T follicular helper cell (primary cell): ENCODE data around the gene WNT9A.

Source experiments
- DNase-seq: peaks from one replicate; pipeline ENCODE4 v3.0.0-alpha.2; 2020; ENCODE audit warnings: low read depth

WNT9A gene

DNA sequence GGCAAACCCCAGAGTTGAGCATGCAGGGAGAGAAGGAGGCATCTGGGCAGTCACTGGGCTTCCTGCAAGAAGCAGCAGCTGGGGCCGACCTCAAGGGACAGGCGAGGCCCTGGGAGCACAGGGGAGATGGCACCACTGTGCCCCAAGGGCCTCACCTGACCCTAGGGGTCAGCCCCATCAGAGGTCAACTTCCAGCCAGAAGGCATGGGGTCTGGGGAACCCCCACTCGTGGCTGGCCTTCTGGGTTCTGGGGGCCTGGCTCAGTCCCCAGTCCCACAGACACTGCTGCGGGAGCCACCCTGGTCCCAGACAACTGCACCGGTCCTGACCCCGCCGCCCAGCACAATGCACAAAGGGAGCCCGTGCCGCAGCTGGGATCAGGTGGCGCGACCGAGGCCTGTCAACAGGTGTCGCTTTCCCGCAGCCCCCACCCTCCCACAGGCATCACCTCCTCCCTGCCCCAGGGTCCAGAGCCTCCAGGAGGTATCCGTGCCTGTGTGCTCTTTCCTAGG, 6.2 kb downstream of the WNT9A start:
- no peak for DNase-seq

- DNase-seq, result no peak
Measured at GRCh38 chr1:227940791-227941241, 6.9 kb downstream of the WNT9A start.

DNA sequence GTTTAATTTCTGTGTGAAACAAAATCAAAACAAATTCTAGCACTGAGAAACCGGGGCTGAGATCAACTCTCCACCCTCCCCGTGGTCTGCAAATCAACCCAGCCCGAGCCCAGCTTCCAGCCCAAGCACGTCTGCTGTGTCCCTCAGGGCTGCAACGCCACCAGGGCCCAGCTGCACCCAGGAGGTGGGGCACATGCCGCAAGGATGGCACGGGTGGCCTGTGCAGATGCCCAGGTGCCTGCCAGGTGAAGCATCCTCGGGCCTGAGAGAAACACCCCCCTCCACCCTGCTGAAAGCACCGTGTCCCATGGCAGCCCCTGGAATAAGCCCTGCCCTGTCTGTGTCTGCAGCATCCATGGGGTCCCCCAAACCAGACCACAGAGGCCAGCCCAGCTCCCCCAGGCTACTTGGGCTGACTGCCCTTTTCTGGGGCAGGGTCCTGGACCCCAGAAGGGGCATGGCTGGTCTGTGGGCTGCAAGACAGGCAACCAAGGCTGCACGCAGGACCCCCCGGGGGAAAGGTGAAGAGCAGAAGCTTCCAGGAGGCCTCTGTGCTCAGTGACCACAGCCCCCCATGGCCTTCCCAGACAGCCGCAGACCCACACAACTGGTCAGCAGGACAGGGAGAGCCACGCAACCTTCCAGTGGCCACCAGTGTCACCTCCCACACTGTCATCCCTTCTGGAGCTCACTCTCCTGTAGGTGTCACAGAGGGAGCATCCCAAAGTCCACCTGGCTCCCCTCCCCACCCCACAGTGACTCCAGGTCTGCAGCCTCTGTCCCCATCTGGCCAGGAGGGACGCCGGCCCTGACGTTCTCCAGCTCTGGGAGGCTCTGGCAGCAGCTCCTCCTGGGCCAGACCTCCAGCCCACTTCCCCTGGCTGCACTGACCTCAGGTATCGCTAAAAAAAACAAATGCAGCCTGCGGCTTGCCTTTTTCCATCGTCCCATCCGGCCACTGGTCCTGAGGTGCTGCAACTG, 7.7 kb downstream of the WNT9A start:
- no peak for DNase-seq

DNA sequence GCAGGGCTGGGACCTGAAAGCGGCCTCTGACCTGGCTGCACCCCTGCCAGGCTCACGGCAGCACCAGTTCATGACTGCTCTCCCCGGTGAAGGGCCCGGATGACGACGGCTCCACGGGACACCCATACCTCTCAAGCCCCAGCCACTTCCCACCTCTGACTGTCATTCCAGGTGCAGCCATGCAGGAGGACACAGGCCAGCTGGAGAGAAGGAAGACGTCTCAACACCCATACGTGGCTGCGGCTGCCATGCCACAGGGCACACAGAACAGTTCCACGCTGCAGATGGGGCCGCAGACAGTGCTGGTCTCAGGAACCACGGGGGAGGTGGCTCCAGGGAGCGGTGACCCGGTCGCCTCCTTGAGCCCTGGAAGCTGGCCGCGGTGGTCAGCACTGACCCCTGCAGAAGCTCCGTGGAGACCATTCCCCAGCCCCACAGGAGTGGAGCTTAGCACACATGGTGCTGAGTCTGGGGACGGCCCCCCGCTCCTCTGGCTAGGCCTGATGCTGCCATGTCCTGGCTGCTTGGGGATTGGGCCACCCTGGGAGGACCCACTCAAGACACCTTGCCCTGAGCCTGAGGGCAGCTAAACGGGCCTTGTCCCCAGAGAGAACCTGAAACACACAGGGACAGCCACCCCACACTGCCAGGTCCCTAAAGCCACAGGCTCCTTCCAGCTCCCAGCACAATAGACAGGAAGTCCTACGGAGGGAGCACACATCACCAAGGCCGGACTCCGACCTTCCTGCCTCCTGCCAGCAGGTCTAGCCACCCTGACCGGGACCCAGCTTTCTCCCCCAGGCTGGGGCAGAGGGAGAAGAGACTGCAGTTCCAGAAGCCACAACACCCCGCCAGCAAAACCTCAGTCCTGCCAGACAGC, 8.6 kb downstream of the WNT9A start:
- no peak for DNase-seq

DNA sequence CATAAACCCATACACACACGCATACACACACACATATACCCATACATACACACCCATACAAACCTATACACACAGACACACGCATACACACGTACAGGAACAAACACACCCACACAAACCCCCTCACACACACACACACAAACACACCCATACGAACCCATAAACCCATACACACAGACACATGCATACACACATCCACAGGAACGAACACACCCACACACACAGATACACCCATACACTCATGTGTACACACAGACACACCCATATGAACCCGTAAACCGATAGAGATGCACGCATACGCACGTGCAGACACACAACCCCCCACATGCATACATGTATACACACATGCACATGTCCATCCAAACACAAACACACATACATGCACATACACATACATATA, 9.5 kb downstream of the WNT9A start:
- no peak for DNase-seq

DNA sequence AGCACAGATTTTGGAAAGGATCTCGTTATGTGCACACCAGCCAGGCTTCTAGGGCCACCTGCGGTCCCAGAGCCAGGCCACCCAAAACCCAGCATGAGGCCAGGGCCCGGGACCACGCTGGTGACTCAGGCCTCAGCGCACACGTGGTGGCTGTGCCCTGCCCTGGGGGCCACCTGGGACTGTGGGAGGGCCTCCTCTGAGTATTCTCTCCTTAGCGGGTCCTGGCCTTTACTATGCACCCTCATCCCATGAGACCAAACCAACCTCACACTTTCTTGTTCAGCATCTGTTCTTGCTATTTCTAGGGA, 9.9 kb downstream of the WNT9A start:
- no peak for DNase-seq

- no peak for DNase-seq
Measured at GRCh38 chr1:227937031-227937837, 10.5 kb downstream of the WNT9A start.

GRCh38 chr1:227935826-227936225, 11.9 kb downstream of the WNT9A start:
- no peak for DNase-seq

- DNase-seq, result no peak
Measured at GRCh38 chr1:227934476-227935313, 13.0 kb downstream of the WNT9A start.

DNA sequence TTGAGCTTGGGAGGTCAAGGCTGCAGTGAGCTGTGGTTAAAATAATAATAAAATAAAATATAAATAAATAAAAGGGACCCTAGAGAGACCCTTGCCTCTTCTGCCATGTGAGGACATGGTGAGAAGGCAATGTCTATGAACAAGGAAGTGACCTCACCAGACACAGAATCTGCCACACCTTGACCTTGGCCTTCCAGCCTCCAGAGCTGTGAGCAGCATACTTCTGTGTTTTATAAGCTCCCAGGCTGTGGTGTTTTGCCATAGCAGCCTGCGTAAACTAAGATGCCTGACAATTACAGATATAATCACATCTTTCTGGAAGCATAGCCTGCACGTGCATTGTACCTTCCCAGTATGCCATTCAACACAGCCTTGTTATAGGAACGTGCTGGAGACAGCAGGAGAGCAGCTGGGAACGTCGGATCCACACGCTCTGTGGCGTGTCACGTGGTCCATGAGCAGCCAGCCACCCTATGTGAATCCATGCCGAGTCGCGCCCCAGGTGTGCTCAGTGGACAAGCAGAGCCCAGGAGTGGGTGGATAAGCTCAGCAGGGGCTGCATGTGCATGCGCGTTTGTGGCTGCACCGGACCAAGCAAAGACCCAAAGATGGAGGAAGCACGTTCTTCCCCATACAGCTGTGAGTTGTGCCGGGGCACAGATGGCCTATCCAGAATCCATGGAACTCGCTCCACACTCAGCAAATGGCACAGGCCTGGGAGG, 17.8 kb downstream of the WNT9A start:
- DNase-seq, result no peak

DNA sequence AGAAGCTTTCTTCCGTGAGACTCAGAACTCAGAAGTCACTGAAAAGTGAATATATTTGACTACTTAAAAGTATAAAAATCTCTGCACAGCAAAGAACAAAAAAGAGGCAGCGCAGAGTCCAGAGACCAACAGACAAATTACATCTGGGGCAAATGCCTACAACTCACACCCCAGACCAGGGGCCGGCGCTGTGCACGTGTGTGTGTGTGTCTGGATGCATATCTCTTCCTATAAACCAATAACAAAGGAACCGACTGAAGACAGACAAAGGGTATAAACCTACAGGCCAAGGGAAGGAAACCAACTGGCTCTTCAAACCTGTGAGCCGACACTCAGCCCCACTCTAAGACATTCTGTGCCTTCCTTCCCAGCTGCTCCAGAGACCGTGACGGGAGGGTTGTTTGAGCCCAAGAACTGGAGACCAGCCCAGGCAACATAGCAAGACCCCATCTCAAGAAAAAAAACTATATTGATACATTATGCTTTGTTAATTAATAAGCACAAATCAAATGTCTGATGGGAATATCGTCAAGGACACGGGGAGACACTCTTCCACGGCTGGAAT, 18.8 kb downstream of the WNT9A start:
- DNase-seq, result no peak

GRCh38 chr1:227927971-227928741, 19.6 kb downstream of the WNT9A start:
- no peak for DNase-seq

DNA sequence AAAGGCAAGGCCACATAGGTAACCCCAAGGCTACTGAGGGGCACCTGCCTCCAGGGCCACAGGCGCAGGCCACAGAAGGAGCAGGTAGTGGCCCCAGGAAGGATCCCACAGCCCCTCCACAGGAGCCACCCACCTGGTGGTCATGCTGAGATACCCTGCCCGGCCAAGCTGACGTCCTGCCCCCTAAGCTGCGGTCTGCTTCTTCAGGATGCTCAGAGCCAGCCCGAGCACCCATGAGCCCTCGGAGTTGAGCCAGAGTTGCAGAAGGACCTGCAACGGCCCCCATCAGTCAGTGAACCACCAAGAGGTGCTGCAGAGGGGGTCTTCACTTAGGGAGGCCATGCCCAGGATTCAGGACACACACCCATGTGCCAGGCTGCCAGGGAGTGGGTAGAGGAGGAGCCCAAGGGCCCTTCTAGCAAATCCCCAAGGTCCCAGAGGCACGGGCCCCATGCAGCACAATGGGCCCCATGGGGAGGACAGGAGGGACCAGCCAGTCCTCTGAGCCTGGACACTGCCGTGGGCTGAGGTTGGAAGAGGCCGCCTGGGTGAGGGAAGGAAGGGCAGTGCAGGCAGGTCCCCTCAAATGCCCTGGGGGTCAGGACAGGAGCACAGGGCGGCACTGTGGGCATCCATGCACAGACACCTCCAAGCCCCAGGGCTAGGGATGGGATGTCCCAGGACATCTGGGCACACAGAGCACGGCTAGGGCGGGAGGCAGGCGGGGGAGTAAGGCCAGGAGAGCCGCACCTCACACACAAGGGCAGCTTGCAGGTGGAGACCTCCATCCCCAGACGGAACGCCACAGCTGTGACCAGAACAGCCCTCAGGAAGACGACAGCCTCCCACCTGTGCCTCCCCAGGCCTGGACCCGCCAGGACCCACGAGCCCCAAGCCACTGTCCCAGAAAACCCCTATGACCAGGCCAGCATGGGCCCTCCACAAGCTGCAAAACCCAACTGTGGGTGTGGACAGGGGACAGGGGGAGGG, 20.5 kb downstream of the WNT9A start:
- no peak for DNase-seq

GRCh38 chr1:227926216-227926791, 21.4 kb downstream of the WNT9A start:
- no peak for DNase-seq

DNA sequence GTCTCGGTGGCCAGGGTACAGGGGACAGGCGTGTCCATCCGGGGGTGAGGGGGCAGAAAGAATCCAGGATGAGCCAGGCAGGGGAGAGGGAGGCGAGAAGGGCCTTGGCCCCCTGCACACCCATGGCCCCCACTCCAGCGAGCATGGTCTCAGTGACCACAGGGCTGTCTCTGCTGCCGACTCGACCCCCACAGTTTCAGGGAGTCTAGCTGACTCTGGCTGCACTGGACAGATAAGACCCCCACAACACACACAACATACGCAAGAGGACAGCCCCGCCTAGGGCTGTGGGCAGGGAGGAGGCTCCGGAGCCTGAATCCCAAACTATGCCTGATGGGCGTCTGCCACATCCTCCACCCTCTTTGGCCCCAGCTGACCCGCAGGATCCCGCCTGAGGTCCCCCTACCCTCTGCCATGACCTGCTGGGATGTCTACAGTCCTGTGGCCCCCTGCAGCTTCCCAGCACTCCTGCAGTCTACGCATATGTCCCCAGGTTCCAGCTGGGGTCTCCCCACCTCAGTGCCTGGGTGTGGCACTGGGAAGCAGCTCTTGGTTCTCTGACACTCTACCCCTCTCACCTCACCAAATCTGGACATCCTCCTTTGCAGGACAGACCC, 22.0 kb downstream of the WNT9A start:
- no peak for DNase-seq

DNA sequence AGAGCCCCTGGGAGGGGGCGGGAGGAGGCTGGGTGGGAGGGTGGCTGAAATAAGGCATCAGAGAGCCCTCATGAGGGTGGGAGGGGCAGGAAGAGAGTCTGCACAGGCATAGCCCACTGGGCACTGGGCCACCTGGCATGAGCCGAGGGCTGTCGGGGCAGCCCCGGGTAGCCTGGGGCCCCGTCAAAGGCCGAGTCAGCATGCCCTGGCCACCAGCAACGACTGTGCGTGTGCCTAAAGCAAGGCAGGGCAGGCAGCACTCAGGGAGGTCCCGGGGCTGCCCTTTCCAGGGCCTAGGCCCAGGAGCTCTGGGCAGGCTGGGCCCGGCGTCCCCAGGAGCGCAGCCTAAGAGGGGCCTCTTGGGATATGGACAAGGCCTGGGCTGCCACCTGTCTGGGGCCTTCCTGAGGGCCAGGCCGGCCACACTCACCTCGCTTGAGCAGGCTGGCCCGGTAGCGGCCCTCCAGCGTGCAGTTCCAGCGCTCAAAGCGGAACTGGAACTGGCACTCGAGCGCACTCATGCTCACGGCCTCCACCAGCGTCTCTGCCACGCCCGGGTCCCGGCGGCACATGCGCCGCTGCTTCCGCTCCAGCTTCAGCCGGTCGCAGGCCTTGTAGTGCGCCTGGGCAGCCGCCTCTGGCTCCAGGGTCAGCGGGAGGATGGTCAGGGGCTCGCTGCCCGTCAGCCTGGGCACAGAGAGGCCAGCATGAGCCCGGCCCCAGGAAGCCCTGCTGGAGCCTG, 22.7 kb downstream of the WNT9A start:
- DNase-seq, result no peak
